ENCODE measurements around the gene CBS.
"Not testable (repeated sequence)": the region's sequence is repeated elsewhere in the genome, so short reads cannot be mapped to it uniquely, and the experiment has no call there.

Gene CBS

GRCh38 chr21:43045876-43046821 is 29.5 kb downstream of the CBS start:
- not testable (repeated sequence) for DNase-seq (ENCODE audit: extremely low read depth, insufficient read length); H3K27me3 ChIP-seq (replicated peaks; ENCODE audit: control insufficient read depth, insufficient read depth, low read length); H3K36me3 ChIP-seq (ENCODE audit: control insufficient read depth, insufficient read depth, low read length); H3K4me3 ChIP-seq (replicated peaks; ENCODE audit: low read depth, low read length)

GRCh38 chr21:43045165-43045875 is 30.3 kb downstream of the CBS start:
- H3K36me3 ChIP-seq (ENCODE audit: control insufficient read depth, insufficient read depth, low read length); DNase-seq (ENCODE audit: extremely low read depth, insufficient read length); H3K27me3 ChIP-seq (replicated peaks; ENCODE audit: control insufficient read depth, insufficient read depth, low read length); H3K4me3 ChIP-seq (replicated peaks; ENCODE audit: low read depth, low read length): not testable (repeated sequence)

- H3K27me3 ChIP-seq (replicated peaks; ENCODE audit: control insufficient read depth, insufficient read depth, low read length); H3K4me3 ChIP-seq (replicated peaks; ENCODE audit: low read depth, low read length); H3K36me3 ChIP-seq (ENCODE audit: control insufficient read depth, insufficient read depth, low read length); DNase-seq (ENCODE audit: extremely low read depth, insufficient read length): not testable (repeated sequence)
Observed at GRCh38 chr21:43044547-43044946, 31.1 kb downstream of the CBS start.

- H3K27me3 ChIP-seq (replicated peaks; ENCODE audit: control insufficient read depth, insufficient read depth, low read length); DNase-seq (ENCODE audit: extremely low read depth, insufficient read length); H3K4me3 ChIP-seq (replicated peaks; ENCODE audit: low read depth, low read length); H3K36me3 ChIP-seq (ENCODE audit: control insufficient read depth, insufficient read depth, low read length): not testable (repeated sequence)
Observed at GRCh38 chr21:43043291-43043690, 32.3 kb downstream of the CBS start.

- H3K27me3 ChIP-seq (replicated peaks; ENCODE audit: control insufficient read depth, insufficient read depth, low read length); H3K4me3 ChIP-seq (replicated peaks; ENCODE audit: low read depth, low read length); DNase-seq (ENCODE audit: extremely low read depth, insufficient read length); H3K36me3 ChIP-seq (ENCODE audit: control insufficient read depth, insufficient read depth, low read length): not testable (repeated sequence)
Observed at GRCh38 chr21:43042169-43042568, 33.5 kb downstream of the CBS start.

GRCh38 chr21:43038659-43039044 is 37.0 kb downstream of the CBS start:
- not testable (repeated sequence) for DNase-seq (ENCODE audit: extremely low read depth, insufficient read length); H3K36me3 ChIP-seq (ENCODE audit: control insufficient read depth, insufficient read depth, low read length); H3K27me3 ChIP-seq (replicated peaks; ENCODE audit: control insufficient read depth, insufficient read depth, low read length); H3K4me3 ChIP-seq (replicated peaks; ENCODE audit: low read depth, low read length)

- not testable (repeated sequence) for H3K27me3 ChIP-seq (replicated peaks; ENCODE audit: control insufficient read depth, insufficient read depth, low read length); DNase-seq (ENCODE audit: extremely low read depth, insufficient read length); H3K36me3 ChIP-seq (ENCODE audit: control insufficient read depth, insufficient read depth, low read length); H3K4me3 ChIP-seq (replicated peaks; ENCODE audit: low read depth, low read length)
Observed at GRCh38 chr21:43037918-43038658, 37.5 kb downstream of the CBS start.

GRCh38 chr21:43036889-43037288 is 38.7 kb downstream of the CBS start:
- not testable (repeated sequence) for DNase-seq (ENCODE audit: extremely low read depth, insufficient read length); H3K4me3 ChIP-seq (replicated peaks; ENCODE audit: low read depth, low read length); H3K27me3 ChIP-seq (replicated peaks; ENCODE audit: control insufficient read depth, insufficient read depth, low read length); H3K36me3 ChIP-seq (ENCODE audit: control insufficient read depth, insufficient read depth, low read length)

GRCh38 chr21:43034826-43035225 is 40.8 kb downstream of the CBS start:
- Histone ChIP-seq H3K36me3 (ENCODE audit: control insufficient read depth, insufficient read depth, low read length) (peaks cover 1% of the 10 kb centered on the region; the same call in 1 of the 2 replicates), H3K27me3 (replicated peaks; ENCODE audit: control insufficient read depth, insufficient read depth, low read length) (no peaks in the 10 kb centered on the region), H3K4me3 (replicated peaks; ENCODE audit: low read depth, low read length) (no peak overlapping the region)
- DNase-seq (ENCODE audit: extremely low read depth, insufficient read length), result no peak
- no peak for TF ChIP-seq CTCF (IDR thresholded peaks at IDR 0.05; ENCODE audit: insufficient read depth, low read length, poor library complexity, severe bottlenecking)

Data from GM06990 (cell line).